T-helper 1 cell (primary cell): ENCODE results near the gene PCTP.
A peak's percentile ranks its signal among the peaks of the same experiment; 100 is the strongest.

ENCODE experiments used
- DNase-seq, 5 donors: peaks; one replicate each; pipeline ENCODE4 v3.0.0-alpha.2; 2012 to 2020
- total RNA-seq, 4 donors: gene quantifications; one replicate each; lab custom pipeline; 2026; lab: John Stamatoyannopoulos, UW

PCTP gene
- 0.76 to 3.1 (median 1.7) reads per million in 4 donors for total RNA-seq

DNA sequence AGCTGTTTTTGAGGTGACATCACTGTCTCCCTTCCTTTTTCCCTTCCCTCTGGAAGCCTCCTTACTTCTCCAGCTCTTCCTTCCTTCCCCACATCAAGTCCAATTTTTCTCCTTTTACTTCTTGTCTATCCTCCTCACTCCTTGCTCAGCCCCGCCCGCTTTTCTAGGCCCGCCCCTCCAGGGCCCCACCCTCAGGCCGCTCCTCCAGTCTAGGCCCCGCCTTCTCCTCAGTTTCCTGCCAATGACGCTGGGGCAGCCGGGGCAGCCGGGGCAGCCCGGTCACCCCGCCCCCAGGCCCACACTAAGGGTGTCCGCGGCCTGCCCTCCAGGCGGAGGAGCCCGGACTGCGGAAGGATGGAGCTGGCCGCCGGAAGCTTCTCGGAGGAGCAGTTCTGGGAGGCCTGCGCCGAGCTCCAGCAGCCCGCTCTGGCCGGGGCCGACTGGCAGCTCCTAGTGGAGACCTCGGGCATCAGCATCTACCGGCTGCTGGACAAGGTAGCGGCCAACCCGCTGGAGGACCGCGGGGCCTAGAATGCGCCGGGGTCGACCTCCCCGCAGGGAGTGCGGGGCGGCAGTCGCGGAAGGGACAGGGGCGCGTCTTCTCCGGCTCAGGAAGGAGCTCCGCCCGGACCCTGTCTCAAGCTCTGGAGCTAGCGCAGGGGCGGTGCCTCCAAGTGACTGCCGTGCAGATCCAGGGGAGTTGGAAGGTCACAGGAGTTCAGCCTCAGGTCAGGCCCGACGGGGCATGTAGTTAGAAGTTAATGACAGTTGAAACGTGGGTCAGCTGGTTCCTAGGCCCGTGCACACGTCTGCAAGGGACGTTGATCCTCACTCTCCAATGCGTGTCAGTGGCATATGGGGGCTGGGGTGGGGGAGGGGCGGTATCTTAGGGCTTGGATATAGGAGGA, at the start of gene PCTP:
Gene PCTP (plus strand): TSS at position 302 of the 908 bp plus-strand sequence. CDS start 53 bp downstream, at position 355.
- DNase-seq, result peak; percentile 44 to 88 (median 63)

DNA sequence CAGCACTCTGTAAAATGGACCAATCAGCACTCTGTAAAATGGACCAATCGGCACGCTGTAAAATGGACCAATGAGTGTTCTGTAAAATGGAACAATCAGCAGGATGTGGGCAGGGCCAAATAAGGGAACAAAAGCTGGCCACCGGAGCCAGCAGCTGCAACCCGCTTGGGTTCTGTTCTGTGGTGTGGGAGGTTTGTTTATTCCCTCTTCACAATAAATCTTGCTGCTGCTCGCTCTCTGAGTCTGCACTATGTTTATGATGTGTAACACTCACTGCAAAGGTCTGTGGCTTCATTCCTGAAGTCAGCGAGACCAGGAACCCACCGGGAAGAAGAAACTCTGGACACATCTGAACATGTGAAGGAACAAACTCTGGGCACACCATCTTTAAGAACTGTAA, 48.7 kb upstream of the PCTP start:
- no peak for DNase-seq

DNA sequence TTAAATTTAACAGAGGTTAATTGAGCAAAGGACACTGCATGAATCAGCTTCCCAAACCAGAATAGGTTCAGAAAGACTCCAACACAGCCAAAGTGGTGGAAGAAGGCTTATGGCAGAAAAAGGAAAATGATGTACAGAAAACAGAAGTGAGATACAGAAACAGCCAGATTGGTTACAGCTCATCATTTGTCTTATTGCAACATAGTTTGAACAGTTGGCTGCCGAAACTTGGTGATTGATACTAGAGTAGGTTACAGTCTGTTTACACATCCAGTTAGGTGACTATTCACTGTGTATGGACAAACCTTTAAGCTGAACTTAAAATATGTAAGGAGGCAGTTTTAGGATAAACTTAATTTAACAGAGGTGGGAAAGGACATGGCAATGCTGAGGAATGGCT, 46.5 kb upstream of the PCTP start:
- DNase-seq, result no peak

DNA sequence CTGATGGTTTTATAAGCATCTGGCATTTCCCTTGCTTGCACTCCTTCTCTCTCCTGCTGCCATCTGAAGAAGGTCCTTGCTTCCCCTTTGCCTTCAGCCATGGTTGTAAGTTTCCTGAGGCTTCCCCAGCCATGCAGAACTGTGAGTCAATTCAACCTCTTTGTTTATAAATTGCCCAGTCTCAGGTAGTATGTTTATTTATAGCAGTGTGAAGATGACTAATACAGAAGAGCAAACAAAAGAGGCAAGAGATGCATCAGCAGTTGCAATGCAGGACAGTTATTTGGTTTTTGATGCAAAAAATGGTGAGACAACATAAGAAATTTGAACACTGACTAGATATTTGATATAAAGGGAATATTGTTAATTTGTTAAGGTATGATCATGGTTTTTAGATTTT, 45.0 kb upstream of the PCTP start:
- no peak for DNase-seq

DNA sequence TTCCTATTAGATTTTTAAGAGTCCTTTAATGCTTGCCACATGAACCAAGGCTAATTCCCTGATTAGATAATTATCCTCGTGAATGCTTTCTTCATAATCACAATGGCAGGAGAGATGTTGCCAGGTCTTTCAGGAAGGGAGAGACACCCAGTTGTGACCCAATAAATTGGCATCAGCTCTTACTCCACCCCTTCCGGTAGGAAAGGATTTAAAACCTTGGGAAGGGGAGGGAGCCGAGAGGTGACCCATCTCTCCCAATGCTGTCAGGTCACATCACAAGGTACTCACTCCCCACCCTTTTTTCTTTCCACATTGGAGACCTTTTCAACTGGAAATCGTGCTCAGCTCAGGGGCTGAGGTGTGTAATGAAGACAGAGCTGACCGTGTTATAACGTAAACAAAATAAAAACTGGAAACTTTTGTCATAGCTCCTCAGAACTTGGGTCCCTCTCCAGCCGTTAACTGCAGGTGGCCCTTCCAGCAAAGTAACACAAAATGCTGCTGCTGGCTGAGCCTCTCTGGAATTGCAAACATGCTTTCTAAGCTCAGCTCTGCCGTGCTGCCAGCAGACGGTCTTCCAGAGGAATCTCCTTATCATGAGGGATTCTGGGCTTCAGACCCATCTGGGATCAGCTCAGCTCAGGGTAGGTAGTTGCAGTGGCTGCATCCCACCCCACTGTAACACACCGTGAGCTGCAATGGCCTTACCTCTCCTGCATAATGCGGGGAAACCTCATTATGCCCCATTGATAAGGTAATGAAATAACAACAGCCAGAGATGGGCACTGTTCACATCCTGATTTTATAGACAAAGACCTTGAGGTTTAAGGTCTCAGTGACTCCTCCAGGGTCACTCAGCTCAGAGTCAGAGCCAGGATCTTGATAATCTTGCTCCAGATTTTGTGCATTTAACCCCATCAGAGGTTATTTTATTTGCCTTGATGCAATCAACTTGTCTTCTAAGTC, 43.8 kb upstream of the PCTP start:
- no peak for DNase-seq

DNA sequence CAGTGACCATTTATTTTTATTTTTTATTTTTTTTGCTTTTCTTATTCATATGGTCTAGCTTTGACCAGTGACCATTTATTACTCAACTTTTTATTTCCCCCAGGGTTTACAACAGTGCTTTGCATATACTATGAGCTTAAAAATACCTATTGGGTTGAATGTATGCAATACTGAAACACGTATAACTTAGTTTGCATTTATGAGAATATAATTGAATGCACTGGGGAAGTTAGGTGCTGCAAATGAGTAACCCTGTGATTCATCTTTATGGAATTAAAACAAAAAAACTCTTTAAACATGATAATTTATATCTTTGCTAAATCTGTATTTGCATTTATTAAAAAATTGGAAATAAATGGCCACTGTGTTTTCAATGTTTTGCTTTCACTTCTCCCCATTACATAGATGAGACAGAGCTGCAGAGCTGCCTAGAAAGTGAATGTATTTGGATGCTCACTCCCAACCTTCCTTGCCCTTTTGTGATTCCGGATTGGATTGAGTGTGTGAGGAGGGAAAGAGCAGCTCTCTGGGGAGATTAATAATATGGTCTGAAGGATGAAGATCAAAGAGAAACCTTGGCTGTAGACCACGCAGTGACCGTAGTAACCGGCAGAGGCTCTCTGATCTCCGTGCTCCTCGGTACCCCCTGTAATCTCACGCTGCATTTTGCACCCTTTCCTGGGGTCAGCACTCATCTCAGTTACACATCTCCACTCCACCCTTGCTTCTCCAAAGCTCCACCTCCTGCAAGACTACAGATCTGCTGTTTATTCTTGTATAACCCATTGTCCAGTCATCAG, 42.5 kb upstream of the PCTP start:
- DNase-seq, result no peak

DNA sequence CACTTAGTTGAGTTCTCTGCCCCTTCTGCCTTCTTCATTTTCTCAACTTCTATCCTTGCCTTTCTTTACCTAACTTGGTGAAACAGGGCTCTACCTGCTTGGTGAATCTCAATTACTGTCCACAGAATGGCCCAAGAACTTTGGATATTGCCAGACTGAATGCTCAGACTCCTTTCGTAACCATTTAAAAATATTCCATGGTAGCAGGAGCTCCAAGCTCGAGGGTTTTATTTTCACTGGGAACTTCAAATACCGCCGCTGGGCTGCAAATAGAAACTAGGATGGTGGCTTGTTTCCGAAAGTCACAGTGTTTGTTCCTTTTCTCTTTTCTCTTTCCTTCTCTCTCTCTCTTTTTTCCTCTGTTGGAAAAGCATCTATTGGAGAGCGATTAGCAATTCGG, 41.4 kb upstream of the PCTP start:
- DNase-seq, result no peak

DNA sequence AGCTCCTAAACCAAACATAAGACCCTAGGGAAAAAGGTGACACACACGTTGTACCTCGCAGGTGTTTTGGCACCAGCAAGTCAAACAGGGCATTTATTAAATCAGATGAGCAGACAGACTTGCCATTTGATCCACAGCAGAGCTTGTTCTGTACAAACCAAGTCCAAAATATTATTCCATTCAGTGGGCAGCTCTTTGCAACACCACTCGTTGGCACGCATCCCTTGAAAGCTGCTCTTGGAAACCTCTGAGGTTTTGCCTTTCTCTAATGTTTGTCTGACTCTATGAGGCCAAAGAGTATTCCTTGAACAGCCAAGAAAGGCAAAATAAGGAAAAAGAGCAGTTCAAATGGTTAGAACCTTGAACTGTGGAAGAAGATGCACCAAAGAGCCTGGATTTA, 40.9 kb upstream of the PCTP start:
- DNase-seq, result no peak

DNA sequence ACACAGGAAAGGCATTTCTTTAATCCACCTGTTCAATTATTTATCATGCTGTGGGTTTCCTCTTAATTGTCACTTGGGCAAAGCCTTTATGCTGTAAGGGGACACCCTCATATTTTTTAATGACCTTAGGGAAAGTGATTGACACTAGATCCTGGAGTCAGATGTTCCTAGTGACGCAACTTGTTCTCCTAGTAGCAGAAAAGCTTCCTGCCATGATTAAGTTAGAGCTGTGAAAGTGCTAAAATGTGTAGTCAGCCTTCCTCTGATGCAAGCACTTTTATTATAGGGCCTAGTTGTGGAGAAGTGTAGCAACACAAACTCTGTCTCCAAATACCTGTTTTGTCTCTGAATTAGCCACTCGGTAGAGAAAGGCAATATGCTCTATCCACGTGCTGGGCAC, 40.4 kb upstream of the PCTP start:
- DNase-seq, result no peak

DNA sequence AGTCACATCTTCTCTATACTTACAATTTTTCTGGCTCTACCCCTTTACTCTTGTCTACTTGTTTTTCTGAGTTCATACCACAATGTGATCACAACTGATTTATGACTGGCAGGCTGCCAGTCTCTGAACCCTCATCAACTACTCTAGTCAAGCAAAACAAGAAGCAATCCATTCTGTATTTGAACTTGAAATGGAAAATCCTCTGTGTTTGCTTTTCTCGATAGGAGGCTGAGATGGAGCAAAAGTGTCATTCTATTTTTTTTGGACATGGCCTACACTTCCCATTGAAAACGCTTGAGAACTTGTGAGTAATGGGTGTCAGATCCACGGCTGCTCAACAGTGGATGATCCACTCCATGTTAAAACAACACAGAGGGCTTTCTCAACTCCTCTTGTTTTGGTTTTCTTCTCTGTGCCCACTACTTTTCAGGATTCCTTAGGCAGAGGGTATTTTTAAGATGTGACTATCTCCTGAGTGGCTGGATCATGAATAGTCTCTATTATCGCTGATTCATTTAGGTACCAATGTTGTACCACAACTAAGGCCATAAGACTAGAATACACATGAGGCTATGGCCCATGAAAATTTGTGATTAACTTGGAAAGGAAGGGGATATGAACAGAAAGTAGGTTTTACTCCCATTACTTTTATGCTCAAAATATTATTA, 39.9 kb upstream of the PCTP start:
- no peak for DNase-seq

DNA sequence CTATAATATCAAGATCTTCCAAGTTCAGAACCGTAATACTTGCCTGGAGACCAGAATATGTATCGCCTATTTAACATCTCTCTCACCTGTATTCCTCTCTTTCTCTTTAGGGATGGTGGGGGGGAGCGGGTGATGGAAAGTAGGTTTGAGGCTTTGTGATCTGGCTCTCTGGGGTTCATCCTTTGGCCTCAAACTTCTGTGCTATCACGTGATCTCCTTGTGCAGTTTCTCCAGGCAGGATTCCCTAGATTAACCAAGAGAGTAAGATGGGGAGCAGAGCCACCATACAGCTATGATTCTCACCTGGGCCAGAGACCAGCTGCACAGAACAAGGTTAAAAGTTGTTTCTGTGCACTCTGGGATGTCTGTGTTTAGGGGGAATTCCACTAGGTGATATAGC, 33.4 kb upstream of the PCTP start:
- DNase-seq, result no peak

DNA sequence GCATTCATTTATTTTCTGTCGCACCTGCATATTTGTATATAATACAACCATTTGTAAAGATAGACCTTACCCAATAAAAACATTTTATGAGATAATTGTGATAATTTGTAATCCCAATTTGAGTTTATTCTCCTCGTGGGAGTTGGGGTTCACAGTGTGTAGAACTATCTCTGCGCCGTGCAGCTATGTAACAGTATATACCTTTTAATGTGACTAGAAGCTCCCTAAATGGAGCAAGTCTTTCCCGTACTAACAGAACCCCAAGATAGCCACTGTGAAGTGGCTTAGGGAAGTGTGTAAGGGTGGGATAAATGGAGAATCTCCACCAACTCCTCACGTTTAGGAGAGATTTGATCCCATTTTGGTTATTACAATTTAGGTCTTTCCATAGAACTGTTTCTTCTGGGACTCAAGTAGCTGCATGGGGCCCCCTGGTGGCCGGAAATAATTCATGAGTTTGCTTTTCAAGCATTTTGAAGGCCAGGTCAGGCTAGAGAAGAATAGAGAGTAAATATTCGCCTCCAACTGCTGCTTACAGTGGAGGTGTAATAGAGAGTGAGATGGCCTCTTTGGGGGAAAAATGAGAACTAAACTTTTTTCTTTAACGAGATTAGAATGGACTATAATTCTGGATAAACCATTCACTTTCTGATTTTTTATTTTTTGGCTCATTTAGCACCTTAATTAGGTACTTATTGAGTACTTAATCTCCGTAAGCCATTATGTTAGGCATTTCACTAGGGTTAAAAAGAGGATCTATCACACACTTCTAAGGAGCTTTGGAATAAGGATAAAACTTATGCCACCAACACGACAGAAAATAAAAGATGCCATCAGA, 32.7 kb upstream of the PCTP start:
- peak in 4 of 5 donors; percentile 10 to 45 (median 30) for DNase-seq

DNA sequence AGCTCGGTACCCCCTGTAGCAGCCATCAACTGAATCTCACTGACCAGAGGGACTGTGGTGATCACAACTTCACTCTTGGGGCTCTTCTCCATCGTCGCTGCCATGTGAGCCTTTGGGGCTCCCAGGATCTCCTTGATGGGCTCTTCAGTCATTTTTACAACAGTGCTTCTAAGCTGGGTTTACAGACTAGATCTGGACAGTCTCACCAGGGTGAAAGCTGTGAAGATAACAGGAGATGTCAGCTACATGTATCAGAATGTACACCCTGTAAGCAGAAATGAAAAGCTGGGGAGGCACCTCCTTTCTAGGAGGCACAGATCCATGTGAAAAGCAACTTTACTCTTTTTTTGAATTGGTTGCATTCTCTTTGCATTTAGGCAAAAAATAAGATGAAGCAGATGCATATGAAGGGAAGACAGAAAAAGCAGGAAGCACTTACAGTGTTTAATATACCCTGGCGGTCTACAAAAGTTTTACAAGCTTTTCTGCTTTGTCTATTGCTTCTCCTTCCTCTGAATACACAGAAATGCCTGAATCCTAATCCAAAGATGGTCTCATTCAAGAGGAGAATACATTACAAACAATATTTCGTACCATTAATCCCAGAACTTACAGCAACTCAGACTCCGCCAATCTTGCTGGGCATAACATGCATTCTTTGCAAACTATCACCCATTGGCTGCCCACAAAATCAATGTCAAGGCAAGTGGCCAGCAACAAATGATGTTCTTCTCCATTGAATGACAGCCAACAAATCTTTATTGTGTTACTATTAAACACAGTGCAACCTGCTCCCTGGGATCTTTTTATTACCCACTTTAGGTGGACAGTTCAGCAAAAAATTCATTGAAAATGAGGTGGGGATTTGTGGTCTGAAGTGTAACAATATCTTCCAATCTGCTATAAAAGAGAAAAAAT, 29.7 kb upstream of the PCTP start:
- DNase-seq, result no peak

DNA sequence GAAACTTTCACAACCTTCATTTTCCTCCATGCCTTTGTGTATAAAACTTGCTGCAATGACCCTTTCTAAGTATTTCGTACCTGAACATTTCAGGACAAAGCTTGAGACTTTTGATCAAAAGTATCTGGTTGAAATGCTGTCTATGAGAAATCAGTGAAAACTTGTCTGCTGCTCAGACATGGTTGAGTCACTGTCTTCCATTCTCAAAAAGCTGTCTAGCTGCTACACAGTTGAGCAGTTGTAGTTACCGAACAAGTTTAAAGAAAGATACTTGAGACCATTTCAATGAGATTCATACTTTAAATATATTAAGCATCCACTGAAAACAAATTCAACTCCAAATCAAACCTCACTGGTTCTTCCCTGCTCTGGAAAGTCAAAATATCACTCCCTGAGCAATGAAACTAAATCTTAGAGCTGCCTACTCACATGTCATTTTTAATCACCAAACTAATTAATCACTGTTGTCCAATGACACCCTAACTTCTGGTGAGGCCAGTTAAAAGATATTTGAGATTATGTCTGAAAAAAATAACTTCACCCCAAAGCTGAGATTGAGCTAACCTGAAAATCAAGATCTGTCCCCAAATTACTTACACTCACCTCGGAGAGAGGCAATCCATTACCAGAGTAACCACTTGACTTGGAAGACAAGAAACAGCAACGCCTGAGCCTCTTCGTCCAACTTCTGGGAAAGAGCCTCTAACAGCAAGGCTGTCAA, 28.7 kb upstream of the PCTP start:
- DNase-seq, result no peak

DNA sequence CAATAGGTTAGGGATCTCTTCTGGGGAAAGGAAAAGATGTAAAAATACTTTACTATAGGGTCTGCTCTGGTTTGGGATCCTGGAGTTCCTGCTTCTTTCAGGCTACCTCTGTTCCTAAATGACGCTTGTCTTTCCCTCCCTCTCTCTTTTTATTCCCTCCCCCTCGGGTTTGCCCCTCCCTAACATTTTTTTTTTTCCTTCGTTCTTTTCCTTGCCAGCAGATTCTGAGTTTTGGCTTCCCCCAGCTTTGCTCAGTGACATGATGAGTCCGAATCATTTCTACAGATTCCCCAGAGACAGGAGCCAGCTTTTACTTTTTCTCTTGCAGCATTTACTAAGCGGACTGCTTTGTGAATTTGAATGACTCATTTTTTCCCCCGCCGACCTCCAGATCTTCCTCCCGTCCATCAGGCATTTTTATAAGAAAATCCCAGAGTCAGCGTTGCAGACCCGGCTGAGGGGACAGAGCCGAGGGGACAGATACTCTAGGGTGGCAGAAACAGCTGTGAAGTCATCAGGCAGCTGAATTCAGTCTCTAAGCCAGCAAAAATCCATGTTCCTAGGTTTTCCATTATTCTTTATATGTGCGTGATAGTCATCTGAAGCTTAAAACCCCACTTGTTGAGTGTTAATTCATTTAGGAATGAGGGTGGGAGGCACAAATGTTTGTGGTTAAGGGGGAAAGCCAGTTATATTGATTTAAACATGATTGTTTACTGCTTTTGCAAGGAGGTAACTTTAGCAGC, 27.9 kb upstream of the PCTP start, which contains the start of gene TMEM100:
Gene TMEM100 (minus strand): TSS at position 123 of the 746 bp plus-strand sequence. CDS start 1,794 bp downstream, outside the sequence.
- DNase-seq, result no peak

DNA sequence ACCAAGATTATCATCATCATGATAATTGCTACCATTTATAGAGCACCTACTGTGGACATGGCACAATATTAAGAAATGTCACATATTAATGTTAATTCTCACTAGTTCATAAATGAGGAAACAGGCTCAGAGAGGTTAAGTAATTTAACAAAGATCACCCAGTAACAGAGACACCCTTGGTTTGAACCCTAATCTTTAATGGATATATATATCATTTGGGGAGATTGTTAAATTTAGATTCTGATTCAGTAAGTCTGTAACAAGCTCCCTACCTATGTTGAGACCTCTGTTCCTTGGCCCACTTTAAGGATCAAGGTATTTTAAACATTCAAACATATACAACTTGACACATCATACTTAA, 27.4 kb upstream of the PCTP start:
- DNase-seq, result no peak

DNA sequence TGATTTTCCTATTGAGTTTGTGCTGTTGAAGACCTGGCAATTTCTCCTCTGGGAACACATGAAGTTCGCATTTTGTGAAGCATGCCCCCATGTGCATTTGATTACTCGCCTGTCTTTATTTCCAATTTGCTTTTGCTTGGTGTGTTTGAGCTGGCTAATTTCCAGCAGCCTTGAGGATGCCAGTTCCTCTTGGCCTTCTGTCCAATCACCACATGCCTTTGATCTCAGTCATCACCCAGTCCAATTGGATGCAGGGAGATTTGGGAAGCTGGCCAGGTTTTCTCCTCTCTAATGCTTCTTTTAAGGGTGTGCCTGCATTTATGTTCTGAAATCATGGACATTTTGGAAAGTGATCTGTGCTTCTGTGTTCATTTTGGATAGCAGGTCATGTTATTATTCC, 24.4 kb upstream of the PCTP start:
- no peak for DNase-seq

DNA sequence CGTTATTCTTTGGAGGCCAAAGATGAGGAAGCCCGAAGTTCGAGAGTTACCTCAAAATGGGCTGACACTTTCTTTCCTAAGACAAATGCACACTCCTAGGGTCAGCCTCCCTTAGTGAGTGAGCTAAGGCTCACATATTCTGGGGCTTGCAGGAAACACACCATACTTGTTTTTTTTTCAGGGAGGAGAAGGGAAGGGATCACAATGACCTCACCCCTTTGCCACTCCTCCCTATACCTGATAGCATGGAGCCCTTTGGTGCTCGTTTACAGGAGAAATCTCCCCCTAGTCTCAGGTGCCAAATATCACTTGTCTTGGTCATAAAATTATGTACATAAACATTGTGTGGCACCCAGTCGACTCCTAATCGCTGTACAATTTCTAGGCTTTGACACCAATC, 23.6 kb upstream of the PCTP start:
- no peak for DNase-seq
